TTC549 (cell line): Measurements from ENCODE around the gene STOM.

Source experiments
- FAIRE-seq: peaks from 2 replicates; lab custom pipeline; 2012; peaks lifted over from hg19 to GRCh38; lab: Jason Lieb, UNC

The STOM gene

GRCh38 chr9:121371495-121372061, 1.5 kb upstream of the STOM start:
- no peak for FAIRE-seq

- FAIRE-seq: no peak
Measured at GRCh38 chr9:121368745-121369144, 1.3 kb downstream of the STOM start.

- FAIRE-seq: no peak
Measured at GRCh38 chr9:121368138-121368522, 1.9 kb downstream of the STOM start.

- FAIRE-seq: no peak
Measured at GRCh38 chr9:121367306-121368137, 2.5 kb downstream of the STOM start.

GRCh38 chr9:121366611-121367192, 3.3 kb downstream of the STOM start:
- no peak for FAIRE-seq

GRCh38 chr9:121365564-121365963, 4.5 kb downstream of the STOM start:
- FAIRE-seq: no peak

- no peak for FAIRE-seq
Measured at GRCh38 chr9:121364886-121365285, 5.2 kb downstream of the STOM start.

GRCh38 chr9:121364077-121364476, 6.0 kb downstream of the STOM start:
- FAIRE-seq: no peak

GRCh38 chr9:121363622-121363961, 6.5 kb downstream of the STOM start:
- no peak for FAIRE-seq

GRCh38 chr9:121362813-121363621, 7.0 kb downstream of the STOM start:
- no peak for FAIRE-seq

- no peak for FAIRE-seq
Measured at GRCh38 chr9:121360601-121361374, 9.3 kb downstream of the STOM start.

- FAIRE-seq: no peak
Measured at GRCh38 chr9:121359351-121360294, 10.4 kb downstream of the STOM start.

GRCh38 chr9:121358751-121359150, 11.3 kb downstream of the STOM start:
- FAIRE-seq: no peak

GRCh38 chr9:121357011-121357410, 13.0 kb downstream of the STOM start:
- FAIRE-seq: no peak

GRCh38 chr9:121354762-121355161, 15.3 kb downstream of the STOM start:
- FAIRE-seq: no peak

GRCh38 chr9:121354141-121354540, 15.9 kb downstream of the STOM start:
- FAIRE-seq: no peak

GRCh38 chr9:121353241-121354061, 16.6 kb downstream of the STOM start:
- FAIRE-seq: no peak

GRCh38 chr9:121350993-121351561, 19.0 kb downstream of the STOM start:
- FAIRE-seq: no peak

GRCh38 chr9:121350036-121350435, 20.0 kb downstream of the STOM start:
- FAIRE-seq: no peak

GRCh38 chr9:121349009-121349408, 21.0 kb downstream of the STOM start:
- FAIRE-seq: no peak
